GM21737 (cell line): ENCODE results near the gene SEMA3B.
"Not testable (repeated sequence)": the region's sequence is repeated elsewhere in the genome, so short reads cannot be mapped to it uniquely, and the experiment has no call there.

Experiments used
- ATAC-seq: cut with Tn5 transposase; IDR thresholded peaks from one replicate; pipeline ENCODE4 v1.9.1; 2021; ENCODE audit warnings: mild to moderate bottlenecking, moderate library complexity; ENCODE audit not compliant: unreplicated experiment

SEMA3B gene

DNA sequence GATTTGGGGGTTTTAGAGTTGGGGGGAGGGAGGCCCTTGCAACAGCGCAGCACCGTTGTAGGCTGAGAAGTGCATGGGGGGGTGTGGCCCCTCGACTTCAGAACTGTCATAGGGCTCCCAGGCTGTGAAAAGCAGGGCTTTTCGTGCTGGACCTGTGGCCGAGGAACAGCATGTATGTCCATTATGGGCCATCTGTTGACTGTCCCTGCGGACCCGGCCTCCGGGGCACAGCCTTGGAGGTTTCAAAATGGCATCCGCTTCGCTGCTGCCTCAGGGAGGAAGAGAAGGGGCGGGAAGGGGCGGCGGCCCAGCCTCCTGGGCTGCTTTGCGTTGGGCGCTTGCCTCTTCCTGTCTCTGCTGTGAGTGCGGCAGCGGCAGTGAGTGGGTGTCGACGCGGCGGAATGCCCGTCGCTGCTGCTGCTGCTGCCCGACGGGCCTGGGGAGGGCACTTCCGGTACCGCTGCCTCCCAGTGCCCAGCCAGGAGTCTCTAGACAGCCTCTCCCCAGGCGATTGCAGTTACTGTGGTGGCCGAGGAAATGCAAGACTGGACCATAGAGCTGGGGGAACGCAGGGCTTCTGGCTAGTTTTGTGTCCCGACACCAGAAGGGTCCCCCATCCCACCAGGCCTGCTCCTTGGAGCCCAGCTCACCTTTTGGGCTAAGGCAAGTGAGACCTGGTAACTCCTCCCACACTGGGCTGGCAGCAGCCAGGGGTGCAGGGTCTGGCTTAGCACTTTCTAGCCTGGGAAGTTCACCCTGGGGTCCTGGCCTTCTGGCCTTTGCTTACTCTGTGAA is 31.0 kb upstream of the SEMA3B start:
- peak; percentile 27 for ATAC-seq

DNA sequence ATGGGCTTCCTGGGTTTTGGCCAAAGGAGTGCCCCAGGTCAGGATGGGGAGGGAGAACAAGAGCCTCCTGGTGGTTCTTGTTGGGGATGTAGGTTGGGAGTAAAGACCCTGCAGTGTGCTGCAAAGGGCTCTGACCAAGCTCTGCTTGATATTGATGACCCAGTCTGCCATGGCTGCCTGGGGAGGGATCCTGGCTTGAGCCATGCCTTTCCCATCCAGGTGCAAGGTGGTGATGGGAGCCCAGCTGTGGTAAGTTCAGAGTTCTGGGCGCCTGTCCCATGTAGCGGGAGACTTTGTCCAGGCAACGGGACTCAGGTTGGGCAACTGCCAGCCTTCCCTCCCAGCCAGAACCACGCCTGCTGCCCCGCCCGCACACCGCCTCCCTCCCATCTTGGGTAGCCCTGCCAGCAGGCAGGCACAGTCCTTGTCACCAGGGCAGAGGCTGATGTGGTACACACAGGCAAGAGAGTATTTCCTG is 30.4 kb upstream of the SEMA3B start:
- no peak for ATAC-seq

DNA sequence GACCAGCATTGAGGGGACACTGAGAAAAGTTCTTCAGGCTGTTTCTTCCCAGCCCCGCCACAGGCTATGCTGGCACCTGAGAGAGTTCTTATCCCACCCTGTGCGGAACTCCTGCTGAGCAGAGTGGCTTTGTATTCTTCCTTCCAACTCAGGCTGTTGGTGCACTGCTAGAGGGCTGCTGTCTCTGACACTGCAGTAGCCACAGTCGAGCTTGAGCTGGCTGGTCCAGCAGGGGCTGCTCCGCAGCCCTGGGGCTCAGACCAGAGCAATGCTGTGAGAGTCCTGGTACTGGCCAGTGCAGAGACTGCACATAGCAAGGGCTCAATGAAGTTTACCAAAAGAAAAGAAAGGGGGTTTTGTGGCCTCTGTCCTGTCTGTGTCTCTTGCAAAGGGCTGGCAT is 29.3 kb upstream of the SEMA3B start:
- no peak for ATAC-seq

DNA sequence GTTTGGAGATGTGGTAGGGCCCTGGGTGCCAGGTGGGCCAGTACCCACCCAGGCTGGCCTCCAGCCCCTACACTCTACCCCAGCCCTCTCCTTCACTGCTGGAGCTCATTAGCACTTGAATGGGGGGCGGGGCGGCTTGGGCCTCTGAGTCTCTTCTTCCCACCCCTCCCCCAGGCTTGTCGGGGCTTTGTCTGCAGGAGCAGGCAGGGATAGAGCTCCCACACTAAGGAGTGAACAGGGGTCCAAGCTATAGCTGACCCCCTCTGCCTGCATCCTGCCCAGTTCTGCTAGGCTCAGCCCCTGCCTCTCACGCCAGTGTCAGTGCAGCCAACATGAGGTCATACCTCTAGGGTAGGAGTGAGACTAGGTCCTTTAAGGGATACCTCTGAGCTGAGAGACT is 27.8 kb upstream of the SEMA3B start:
- ATAC-seq = no peak

DNA sequence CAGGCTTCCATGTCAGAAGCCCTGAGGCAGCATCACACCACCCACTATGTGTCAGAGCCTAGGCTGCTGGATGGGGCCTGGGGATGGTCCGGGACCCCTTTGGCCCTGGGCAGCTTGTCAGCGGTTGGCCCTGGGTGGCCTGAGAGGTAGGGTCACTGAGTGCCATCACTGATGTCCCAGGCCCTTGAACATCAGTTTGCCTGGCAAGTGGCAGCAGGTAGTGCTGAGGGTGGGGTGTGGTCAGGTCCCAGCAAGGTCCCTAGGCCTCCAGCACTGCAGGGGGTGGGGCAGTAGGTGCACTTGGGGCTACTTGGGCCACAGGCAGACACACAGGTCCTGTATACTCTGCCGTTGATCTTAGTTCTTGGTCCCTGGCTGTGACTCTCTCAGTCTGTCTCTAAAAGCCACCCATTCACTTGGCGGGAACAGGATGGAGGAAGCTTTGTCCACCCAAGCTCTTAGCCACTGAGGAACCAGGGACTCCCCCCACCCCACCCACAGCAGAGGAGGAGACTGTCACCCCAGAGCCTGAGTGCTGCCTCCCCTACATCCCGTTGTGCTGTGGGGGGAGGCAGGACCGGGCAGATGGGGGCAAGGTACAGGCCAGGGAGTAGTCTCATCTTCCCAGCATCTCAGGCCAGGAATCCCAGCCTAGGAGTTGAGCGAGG is 27.1 kb upstream of the SEMA3B start:
- ATAC-seq = no peak

DNA sequence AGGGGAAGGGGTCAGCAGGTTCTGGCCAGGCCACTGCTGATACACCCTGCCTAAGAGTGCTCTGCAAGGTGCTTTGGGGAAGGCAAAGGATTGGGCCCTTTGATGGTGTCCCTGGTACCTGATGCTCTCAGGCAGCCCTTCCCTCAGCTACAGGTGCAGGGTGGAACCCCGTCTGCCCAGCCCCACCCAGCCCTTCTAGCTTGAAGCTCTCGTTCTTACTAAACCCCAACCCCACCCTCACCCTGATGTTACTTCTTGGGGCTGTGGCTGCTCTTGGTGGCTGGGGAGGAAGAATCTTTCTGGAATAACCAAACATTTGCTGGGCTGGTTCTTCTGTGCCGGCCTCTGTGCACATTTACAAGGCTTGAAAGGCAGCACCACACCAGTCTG is 26.6 kb upstream of the SEMA3B start:
- no peak for ATAC-seq

DNA sequence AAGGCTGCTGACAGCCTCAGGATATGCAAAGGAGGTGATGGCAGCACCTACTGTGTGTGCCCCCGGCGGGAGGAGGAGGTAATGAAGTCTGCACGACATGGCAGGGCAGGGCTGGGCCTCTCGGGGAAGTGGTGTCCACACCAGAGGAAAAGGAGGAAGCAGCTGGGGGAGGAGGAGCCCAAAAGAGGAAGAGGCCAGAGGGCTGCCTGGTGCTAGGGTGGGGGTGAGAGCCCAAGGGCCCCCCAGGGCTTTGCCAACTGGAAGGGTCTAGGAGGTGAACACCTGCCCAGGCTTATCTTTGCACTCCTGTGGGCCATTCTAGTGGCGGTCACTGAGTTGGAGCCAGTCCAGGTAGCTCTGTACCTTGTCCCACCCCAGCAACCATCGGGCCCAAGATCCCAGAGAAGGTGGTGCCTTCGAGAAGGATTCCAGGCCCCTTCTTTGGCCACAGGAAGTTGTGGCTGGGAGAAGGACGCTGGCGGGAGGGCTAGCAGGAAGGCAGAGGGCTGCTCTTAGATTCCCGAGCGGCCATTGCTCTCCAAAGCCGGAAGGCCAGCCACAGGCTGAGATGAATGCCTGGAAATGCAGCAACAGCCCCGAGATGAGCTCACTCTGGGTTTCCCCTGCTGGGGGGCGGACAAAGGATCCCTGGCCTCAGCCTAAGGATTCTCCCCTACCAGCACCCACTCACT is 25.9 kb upstream of the SEMA3B start:
- no peak for ATAC-seq

DNA sequence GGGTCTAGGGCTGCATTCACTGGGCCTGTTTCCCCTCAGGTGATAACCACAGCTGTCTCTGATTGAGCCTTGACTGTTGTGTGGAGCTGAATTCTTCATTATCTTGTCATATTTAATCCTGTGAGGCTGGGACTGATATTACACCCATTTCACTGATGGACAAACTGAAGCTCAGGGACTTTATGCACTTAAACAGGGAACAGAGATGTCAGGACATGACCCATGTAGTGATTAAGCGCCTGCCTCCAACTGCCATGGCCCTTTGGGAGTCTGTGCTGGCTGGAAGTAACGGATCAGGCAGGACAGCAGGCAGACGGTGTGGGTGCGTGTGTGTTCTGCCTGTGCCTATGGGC is 25.4 kb upstream of the SEMA3B start:
- ATAC-seq = no peak

DNA sequence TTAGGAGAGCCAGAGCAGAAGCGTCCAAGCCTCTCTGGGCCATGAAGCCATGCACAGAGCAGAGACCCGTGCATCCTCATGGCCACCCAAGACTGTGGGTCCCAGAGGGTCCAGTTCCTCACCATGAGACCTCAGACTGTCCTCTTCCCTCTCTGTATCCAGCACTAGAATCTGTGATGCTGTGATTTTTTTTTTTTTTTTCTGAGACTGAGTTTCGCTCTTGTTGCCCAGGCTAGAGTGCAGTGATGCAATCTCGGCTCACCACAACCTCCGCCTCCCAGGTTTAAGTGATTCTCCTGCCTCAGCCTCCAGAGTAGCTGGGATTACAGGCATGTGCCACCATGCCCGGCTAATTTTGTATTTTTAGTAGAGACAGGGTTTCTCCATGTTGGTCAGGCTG is 24.1 kb upstream of the SEMA3B start:
- ATAC-seq = not testable (repeated sequence)

DNA sequence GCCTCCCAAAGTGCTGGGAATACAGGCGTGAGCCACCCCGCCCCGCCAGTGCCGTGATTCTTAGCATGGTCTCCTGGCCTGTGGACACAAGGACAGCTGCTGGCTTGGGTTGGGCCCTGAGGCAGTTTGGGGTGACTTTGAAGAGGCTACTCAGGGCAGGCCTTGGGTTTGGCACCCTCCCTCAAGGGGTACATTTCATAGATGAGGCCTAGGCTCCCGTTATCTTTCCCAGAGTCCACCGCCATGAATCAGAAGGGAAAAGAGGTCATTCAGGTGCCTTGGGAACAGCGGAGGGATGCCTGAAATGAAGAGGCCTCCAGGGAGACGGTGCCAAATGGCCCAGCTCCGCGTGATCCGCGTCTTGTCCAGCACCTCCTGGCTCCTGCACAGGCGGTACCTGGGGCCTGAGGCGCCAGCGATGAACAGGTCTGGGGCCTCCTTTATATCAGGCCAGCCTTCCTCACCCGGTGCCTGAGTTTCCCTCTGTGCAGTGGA is 23.6 kb upstream of the SEMA3B start:
- no peak for ATAC-seq

DNA sequence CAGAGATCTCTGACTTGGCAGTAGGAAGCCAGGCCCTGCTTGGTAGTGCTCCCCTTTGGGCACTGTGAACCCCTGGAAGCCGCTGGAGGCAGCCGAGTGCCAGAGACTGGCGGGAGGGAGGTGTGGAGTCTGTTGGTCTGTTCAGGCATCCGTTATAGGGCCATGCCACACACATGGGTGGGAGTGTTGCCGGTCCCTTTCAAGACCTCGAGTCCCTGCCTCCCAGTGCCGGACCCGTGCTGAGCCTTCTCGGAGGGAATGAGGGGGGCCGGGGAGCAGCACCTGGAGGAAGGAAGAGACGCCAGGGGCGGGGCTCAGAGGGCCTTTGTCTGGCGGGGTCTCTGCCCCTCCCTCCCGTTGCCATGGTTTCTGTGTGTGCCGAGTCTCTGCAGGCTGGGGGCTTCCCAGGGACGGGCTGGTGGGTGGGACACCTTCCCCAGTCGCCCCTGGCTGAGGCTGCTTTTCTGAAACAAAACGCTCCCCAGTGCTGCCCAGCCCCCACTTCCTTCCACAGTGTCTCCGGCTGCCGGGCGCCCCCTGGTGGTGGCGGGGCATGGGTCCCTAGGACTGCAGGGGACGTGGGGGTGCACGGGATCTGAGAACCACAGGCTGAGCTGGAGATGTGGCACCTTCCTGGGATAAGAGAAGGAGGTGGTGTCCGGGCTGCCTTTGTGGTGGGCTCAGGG is 23.0 kb upstream of the SEMA3B start:
- ATAC-seq = no peak

DNA sequence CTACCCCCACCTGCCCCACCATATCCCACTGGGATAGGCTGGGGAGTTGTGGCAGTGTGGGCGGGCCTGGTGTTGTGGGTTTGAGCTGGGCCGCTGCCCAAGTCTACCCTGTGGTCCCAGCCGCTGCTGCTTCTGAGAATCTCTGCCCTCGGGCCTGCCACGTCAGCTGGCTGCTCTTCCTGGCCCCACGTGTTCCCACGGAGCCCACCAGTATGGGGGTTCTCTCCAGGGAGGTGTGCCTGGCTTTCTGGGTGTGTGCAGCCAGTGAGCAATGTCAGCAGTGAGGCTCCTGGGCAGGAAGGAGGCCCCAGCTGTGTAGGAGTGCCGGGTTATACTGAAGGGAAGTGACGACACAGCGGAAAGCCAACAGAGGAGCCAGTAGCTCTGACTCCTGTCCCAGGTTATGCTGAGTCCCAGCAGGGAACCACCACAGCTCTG is 22.4 kb upstream of the SEMA3B start:
- ATAC-seq = no peak

DNA sequence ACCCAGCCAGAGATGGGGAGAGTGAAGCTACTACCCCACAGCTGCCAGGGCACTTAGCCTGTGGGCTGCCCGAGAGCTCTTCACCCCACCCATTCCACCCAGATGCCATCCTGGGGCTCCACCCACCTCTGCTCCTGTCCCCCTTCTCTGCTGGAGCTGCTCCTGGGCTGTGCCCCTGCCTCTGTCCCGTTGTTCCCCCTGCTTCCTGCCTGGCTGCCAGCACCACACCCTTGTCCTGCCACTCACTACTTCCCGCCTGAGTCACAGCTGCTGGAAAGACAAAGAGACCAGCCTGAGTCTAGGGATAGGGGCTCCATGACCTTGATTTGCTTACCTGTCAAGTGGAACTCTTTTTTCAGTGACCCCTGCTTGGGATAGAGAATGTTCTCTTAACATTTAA is 20.6 kb upstream of the SEMA3B start:
- no peak for ATAC-seq

DNA sequence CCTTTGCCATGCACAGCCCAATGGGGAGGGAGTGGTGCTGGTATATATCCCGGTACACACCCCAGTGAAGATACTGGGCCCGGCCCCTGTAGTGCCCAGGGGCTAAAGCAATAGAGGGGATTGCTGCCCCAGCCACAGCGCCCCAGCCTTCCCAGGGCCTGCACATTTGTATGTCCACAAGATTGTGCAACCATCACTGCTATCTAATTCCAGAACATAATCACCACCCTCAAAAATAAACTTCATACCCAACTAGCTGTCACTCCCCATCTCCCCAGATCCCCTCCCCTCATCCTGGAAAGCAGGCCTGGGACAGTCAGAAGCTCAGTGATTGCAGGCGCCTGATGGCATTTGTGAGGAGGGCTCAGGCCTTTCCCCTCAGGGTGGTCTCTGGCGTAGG is 19.5 kb upstream of the SEMA3B start:
- no peak for ATAC-seq

DNA sequence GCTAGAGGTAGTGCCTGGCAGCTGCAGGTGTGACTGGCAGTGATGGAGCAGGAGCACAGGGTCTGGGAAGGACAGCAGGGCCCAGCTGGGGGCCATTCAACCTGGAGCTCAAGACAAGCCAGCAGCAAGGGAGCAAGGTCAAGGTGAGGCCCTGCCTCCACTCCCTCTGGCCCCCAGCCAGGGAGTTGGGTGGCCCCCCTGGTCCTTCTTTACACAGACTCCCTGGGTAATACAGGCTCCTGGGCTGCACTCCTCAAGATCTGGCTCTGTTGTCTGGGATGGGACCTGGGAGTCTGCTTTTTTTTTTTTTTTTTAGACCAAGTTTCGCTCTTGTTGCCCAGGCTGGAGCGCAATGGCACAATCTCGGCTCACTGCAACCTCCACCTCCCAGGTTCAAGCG is 18.4 kb upstream of the SEMA3B start:
- no peak for ATAC-seq

DNA sequence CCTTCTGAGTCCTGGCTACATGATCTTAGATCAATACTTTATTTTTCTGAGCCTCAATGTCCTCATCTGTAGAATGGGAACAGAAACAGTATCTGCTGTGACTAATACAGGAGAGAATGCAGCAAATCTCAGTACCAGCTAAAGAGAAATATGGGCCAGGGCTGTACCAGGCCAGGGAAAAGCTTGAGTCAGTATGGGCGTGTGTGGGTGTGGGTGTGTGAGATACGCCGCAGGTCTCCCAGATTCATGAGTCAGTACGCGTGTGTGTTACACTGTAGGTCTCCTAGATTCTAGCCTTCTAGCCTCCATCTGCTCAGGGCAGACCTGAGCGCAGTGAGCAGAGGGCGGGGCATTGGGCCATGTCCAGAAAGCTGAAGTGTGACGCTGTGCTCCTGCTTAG is 17.7 kb upstream of the SEMA3B start:
- ATAC-seq = no peak

DNA sequence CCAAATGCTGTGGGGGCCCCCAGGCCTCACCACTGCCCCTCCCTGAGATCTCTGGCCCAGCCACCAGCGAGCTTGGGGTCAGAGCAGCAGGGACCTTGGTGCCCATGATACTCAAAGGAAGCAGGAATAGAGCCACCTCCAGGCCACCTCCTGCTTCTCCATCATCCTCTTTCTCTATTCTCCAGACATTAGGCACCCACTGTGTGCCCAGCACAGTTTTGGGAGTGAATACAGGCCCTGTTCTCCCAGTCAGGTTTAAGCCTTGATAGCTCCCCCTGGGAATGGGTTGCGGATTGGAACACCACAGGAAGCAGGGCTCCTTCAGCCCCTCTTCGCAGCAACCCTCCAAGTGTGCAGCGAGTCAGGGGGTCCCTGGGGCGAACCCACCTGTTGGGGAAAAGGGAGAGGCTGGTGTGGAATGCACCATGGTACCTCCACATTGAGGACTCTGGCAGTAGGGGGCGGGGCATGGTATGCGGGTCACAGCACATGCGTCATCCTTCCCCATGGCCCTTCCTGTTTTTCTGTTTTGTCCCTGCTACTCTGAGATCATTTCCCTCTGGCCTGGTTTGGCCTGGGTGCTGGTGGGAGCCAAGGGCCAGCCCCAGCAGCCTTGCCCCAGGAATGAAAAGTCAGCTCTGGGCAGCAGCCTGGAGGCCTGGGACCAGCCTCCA is 14.2 kb upstream of the SEMA3B start:
- ATAC-seq = no peak

DNA sequence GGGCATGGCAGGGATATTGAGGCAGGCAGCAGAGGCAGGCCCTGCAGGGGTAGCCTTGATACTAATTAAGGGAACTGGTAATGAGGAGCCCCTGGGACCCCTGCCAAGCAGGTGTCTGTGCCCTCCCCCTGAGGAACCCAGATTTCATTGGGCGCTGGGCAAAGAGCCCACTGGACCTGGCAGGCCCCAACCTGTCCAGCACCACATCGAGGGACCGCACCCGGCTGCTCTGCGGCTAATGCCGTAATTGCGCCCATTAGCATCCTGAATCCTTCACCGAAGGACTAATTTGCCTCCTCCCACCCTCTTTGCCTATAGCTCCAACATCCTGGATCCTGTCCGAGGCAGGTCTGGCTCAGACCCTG is 13.7 kb upstream of the SEMA3B start:
- ATAC-seq = no peak

DNA sequence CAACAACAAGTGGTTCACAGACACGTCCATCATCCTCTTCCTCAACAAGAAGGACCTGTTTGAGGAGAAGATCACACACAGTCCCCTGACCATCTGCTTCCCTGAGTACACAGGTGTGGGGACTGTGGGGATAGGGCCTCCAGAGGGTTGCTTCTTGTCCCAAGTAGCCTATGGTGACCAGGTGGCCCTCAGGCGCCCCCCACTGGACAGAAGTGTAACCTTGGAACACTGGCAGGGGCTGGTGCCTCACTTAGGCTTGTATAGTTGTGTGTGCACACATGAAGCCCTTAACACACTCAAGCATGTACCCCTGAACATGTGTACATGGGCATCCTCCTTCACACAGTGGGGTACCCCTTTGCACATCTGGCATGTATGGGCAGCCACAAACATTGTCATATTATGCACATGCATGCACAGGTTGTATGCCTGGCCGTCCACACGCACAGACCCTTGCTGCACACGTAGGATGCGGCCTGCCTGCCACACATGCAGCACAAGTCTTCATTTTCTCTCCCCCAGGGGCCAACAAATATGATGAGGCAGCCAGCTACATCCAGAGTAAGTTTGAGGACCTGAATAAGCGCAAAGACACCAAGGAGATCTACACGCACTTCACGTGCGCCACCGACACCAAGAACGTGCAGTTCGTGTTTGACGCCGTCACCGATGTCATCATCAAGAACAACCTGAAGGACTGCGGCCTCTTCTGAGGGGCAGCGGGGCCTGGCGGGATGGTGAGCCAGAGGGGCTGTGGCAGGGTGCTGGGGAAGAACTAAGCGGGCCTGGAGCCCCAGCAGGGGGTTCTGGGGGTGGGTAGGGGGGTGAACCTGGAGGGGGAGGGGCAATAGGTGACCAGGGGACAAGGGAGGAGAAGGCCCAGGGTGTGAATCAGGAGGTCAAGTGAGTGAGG is 11.7 kb upstream of the SEMA3B start:
- no peak for ATAC-seq
